Bronchial epithelial cell (primary cell): ENCODE results near the gene HOTAIR. TPM values are rescaled to one million over a fixed set of nuclear protein-coding genes. Genes with fewer than 3 reads are reported as not detected.

Experiments used
- DNase-seq: peaks from one replicate; pipeline ENCODE4 v3.0.0-alpha.2; 2010; ENCODE audit warnings: low read depth
- FAIRE-seq: peaks from 2 replicates; lab custom pipeline; 2011; peaks lifted over from hg19 to GRCh38; lab: Jason Lieb, UNC
- H3K27me3 ChIP-seq: 2 replicates; pipeline ENCODE4 v1.5.1; 2011; ENCODE audit warnings: low read length; ENCODE audit not compliant: control insufficient read depth, insufficient read depth
- H3K36me3 ChIP-seq: 2 replicates; pipeline ENCODE4 v1.5.1; 2011; ENCODE audit warnings: low read length; ENCODE audit not compliant: control insufficient read depth, insufficient read depth
- H3K4me3 ChIP-seq: 2 replicates; pipeline ENCODE4 v1.5.1; 2011; ENCODE audit warnings: mild to moderate bottlenecking, low read depth, low read length, control low read depth
- total RNA-seq: library from RNA; depleted of rRNA; stranded (reverse); fragments of >200 nt; gene quantifications from 2 replicates; pipeline ENCODE4 v1.2.1, GENCODE V29; 2014
- TF ChIP-seq, protein P1 (sequence below): IDR thresholded peaks from 2 replicates; pipeline ENCODE4 v1.5.1; 2011; ENCODE audit warnings: mild to moderate bottlenecking, moderate library complexity, low read length, control low read depth, inconsistent platforms; ENCODE audit not compliant: insufficient read depth, severe bottlenecking

The HOTAIR gene
- total RNA-seq, 1 donor from 2014 or later = not detected

DNA sequence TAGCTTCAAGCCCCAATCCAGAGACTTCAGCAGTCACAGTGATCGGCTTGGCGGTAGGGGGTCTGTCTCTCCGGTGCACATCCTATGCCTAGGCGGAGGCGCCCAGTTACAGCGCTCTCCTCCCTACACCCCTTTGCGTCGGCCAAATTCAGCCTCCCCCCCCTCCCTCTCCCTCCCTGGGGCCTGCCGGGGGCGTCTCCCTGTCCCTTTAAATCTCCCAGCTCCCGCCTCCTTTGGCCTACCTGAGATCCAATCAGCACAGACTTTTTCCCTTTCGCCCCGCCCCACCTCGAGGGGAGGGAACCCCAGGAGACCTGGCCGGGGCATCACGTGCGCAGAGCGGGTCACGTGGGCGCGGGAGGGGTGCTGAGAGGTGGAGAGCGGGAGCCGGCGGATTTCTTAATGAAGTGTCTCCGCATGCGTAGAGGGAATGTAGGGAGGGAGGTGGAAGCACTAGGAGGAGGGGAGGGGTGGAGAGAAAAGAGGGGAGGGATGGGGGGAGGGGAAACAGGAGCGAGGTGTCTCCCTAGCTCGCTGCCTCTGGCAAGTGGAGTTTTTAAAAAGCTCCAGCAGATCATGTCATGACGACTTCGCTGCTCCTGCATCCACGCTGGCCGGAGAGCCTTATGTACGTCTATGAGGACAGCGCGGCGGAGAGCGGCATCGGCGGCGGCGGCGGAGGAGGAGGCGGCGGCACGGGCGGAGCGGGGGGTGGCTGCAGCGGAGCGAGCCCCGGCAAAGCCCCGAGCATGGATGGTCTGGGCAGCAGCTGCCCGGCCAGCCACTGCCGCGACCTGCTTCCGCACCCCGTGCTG, 36.2 kb downstream of the HOTAIR start, which contains the start of gene HOXC13:
Gene HOXC13, plus strand, starts transcription at position 506 of the 815 bp plus-strand sequence. Its CDS starts 76 bp downstream, at position 582.
- Histone ChIP-seq H3K27me3 (peaks cover 70% of the 10 kb centered on the region), H3K36me3 (no peaks in the 10 kb centered on the region), H3K4me3 (no peak within 1 kb of the TSS)
- DNase-seq (peak; percentile 7), FAIRE-seq (no peak)
- TF ChIP-seq, protein P1, sequence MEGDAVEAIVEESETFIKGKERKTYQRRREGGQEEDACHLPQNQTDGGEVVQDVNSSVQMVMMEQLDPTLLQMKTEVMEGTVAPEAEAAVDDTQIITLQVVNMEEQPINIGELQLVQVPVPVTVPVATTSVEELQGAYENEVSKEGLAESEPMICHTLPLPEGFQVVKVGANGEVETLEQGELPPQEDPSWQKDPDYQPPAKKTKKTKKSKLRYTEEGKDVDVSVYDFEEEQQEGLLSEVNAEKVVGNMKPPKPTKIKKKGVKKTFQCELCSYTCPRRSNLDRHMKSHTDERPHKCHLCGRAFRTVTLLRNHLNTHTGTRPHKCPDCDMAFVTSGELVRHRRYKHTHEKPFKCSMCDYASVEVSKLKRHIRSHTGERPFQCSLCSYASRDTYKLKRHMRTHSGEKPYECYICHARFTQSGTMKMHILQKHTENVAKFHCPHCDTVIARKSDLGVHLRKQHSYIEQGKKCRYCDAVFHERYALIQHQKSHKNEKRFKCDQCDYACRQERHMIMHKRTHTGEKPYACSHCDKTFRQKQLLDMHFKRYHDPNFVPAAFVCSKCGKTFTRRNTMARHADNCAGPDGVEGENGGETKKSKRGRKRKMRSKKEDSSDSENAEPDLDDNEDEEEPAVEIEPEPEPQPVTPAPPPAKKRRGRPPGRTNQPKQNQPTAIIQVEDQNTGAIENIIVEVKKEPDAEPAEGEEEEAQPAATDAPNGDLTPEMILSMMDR = no peak

DNA sequence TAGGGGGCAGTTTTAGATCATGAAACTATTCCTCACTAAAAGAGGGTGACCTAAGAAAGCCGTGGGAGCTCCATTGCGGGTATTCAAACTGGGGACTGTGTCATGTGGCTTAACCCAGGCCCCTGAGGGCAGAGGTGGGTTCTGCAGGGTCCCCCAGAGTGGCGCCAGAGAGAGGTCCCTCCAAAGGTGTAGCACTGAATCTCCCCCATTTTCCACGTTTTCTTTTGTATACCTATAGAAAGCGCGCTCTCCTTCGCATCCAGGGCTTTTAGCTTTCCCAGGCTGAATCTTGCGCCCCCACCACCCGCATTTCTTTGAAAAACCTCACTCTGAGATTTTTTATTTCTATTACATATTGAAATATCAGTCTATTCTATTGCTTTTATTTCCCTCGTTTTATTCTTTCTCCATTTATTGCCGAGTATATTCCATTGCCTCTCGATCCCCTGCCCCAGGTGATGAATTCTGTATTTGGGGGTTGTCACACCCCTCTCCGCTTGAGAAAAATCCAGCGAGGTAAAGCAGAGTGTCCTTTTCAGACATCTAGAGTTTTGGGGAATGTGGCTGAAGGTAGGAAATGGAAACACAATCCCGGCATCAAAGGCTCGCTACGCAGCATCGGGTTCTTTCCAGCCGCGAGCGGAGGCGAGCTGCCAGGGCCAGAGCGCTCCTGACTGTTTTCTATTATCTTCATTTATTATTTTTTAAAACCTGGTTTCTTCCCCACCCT, 37.0 kb downstream of the HOTAIR start:
- Histone ChIP-seq H3K4me3 (no peak overlapping the region), H3K36me3 (no peaks in the 10 kb centered on the region), H3K27me3 (peaks cover 72% of the 10 kb centered on the region)
- DNase-seq (no peak), FAIRE-seq (no peak)
- TF ChIP-seq, protein P1 = no peak

DNA sequence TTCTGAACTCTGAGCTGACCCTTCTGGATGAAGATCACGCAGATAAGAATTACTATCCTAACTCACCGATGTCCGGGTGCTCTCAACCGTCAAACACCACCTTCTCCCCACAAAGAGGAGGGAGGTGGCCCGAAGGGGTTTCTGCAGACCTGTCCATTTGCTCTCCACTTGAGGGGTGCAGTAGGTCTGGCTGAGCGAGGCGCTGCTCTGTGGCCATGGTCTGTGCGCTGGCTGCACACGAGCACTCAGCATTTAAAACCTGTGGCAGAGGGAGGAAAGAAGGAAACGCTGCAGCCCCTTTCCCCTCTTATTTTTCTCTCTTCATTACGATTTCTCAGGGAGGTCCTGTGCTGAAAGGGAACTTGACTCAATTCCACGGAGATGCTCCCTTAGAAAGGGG, 37.7 kb downstream of the HOTAIR start:
- no peak overlapping the region for H3K4me3 ChIP-seq
- no peaks in the 10 kb centered on the region for H3K36me3 ChIP-seq
- DNase-seq (no peak), FAIRE-seq (no peak)
- H3K27me3 ChIP-seq = peaks cover 70% of the 10 kb centered on the region
- TF ChIP-seq, protein P1 = no peak

DNA sequence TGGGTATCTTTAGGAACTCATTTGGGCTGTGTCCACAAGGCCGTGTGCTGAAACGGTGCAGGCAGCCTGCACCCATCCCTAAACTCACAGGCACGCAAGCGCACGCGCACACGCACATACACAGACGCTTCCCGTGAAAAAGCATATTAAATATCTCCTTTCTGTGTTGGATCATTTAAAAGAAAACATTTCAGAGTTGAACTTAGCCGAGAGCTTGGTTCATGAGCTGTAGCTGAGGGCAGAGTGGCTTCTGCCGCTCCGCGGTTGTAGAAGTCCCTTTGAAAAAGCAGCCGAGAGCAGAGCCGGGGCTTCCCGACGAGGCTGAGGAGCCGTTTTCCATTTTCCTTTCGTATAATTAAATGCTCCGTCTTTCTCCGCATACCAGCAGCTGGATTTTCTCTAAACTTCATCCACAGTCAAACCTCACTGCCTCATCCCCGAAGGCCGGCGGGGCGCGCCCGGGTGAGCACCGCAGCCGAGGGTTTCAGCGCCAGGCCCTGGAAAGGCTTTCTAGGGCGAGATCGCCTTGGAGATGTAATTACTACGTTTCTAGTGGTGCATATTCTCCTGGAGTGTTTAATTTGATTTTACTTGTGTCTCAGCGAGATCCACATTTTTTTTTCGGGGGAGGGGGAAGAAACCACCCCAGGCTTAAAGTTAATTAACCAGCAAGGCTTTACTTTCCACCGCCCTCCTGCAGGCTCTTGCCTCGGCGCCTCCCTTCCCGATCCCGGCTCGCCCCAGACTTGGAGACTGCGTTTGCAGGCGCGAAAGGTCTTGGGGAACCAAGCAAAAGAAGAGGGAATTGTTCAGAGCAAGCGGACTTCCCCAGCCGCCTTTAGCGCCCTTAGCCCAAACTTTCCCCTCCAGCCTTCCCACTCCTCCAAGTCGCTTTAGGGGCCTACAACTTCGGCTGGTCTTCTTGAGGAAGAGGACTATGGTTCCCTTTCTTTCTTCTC, 39.1 kb downstream of the HOTAIR start:
- no peak overlapping the region for H3K4me3 ChIP-seq
- H3K36me3 ChIP-seq = no peaks in the 10 kb centered on the region
- H3K27me3 ChIP-seq = peaks cover 69% of the 10 kb centered on the region
- TF ChIP-seq, protein P1 = no peak
- FAIRE-seq = no peak
- DNase-seq = no peak

DNA sequence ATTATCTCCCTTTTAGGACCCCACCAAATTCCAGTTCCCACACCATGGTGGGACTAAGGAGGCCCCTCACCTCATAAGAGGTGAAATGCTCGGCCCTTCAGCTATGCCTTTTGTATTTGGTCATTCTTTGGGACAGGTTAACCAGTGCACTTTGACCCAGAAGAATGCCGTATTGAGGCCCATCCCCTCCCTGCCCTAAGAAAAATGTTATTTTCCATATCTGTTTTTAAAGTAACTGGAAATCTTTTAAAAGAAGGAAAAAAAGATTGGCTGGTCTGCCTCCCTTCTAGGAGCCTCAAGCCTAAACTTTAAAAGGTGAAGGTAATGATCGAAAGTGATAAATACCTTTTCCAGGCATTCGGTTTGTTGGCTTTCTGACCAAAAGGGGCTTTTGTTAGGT, 41.8 kb downstream of the HOTAIR start:
- no peak overlapping the region for H3K4me3 ChIP-seq
- H3K27me3 ChIP-seq = peaks cover 73% of the 10 kb centered on the region
- H3K36me3 ChIP-seq = no peaks in the 10 kb centered on the region
- FAIRE-seq = no peak
- DNase-seq = no peak
- TF ChIP-seq, protein P1 = no peak
